GM18499 (cell line): Measurements from ENCODE around the gene PLCH2.

ENCODE experiments used
- ATAC-seq: cut with Tn5 transposase; IDR thresholded peaks from one replicate; pipeline ENCODE4 v1.9.1; 2021; ENCODE audit warnings: moderate number of reproducible peaks; ENCODE audit not compliant: insufficient read depth, unreplicated experiment

Gene PLCH2

DNA sequence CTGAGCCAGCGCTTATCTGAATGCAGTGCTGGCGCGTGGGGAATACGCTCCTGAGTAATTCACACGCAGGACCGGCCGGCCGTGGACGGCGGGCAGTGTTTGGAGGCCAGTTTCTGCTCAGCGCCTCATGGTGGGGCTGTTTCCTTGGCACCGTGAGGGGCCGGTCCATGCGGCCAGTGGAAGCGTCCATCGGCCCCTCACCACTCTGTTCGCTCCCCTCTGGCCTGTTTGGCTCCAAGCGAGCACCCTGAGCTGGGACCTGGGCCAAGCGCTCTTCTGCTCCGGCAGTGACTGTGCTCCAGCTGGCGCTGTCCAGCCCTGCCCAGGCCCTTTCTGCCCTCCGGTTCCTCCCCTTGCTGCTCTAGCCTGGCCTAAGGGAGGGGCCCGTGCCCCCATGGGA lies 16.3 kb upstream of the PLCH2 start:
- no peak for ATAC-seq

DNA sequence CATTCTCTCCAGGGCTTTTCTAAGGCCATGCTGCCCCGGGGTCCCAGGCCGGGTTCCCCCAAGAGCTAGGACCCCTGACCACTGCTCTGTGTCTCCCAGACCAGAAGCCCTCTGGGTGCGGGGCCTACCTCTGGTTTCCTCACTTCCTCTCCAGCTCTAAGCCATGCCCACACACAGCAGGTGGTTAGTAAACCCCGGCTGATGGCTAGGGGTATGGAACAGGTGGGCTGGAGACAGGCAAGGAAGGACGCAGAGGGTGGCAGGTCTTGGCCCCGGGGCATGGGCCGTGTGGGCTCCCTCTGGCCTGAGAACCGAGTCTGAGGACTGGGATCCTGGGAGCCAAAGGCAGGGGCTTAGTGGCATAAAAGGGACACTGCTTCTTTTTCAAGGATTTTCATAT lies 15.9 kb upstream of the PLCH2 start:
- no peak for ATAC-seq

DNA sequence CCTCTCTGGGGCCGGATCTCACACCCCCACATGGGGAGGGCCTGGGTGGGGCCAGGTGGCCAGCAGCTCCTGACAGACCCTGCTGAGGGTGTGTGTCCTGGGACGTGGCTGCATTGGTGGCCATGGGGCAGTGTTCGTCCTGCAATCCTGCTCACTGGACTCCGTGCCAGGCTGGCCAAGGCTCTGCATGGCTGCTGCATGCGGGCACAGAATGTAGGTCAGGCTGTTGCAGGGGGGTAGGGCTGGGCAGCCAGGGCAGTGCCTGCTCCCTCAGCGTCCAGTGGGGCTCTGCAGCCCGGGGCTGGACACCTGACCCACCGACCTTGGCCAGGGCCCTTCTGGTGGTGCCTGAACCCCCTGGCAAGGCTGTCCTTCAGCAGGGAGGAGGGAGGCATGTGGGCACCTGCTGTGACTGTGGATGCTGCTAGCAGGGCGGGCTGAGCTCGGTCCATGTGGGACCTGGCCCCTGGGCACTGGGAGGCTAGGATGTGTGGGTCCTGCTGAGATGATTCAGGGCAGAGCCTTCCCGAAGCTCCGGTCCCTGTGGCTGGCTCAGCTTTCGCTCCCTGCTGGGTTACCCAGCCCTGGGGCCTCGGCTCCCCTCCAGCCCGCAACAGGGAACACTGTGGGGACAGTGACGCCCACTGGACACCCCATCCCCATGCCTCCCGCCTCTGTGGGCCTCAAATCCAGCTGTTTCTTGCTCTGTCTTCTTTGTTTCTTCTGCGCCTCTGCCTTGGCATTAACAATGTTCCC lies 14.9 kb upstream of the PLCH2 start:
- no peak for ATAC-seq

DNA sequence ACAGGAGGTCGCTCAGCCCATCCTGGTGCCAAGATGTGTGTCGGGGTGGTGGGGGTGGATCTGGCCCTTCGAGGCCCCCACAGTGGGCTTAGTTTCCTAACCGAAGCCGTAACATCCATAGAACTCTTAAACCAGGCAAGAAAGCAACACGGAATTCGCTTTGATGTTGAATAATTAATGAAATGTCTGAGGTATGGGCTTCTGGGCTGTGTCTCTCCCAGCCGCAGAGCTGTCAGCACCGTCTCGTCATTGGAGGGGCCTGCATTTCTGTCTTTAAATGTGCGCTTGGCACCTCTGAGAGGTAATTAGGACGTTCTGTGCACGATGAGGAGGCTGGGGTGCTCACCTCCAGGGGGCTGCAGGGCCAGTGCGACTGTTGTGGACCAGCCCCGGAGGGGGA lies 13.3 kb upstream of the PLCH2 start:
- no peak for ATAC-seq

DNA sequence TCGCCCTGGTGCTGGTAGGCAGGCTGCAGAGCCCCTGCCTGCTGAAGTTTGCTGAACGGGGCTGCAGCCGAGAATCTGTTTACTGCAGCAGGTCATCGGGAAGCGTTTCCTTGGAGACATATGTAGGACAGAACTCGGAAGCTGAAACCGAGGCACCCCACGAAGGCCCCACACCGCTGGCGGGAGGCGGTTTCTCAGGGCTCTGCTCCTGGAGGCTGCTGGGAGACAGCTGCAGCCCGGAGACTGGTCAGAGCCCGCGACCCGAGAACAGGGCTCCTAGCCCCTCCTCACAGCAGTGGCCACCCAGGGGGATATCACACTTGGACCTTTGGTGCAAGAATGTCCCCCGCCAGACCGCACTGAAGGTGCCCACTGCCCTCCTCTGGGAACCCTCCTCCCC lies 12.7 kb upstream of the PLCH2 start:
- ATAC-seq = no peak

DNA sequence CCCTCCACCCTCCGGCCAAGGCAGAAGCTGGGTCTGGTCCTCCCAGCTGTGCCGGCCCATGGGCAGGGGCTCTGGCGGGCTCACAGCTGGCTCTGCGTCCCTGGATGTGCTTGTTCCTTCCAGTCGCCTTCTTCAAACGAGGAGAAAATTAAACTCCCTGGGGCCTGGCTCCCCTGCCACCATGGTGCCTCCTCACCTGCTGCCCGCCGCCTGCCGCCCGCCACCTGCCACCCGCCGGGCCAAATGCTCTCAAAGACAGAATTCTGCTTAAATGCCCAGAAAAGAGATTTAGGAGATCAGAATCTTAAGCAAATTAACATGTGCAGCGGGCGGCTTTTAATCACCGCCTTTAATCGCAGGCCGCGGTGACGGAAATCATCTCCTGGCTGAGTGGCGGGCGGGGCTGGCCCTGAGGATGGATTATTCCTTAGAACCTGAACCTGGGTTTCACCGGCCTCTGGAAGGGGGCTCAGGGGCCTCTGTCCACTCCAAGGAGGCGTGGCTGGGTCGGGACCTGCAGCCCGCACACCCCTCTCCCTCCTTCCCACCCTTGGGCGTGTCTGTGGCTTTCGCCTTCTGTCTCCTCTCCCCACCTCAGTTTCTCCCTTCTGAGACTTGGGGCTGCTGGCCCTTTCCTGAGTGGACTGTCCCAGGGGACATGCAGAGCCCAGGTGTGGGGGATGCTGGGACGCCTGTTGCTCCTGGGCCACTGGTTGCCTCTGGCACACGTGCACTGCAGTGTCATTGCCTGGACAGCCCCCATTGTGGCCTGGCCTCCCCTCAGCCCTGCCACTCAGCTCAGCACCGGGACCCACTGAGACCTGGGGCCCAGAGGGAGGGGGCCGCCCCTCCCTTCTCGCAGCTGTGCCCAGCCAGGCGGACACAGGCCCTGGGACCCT lies 10.5 kb upstream of the PLCH2 start:
- no peak for ATAC-seq

DNA sequence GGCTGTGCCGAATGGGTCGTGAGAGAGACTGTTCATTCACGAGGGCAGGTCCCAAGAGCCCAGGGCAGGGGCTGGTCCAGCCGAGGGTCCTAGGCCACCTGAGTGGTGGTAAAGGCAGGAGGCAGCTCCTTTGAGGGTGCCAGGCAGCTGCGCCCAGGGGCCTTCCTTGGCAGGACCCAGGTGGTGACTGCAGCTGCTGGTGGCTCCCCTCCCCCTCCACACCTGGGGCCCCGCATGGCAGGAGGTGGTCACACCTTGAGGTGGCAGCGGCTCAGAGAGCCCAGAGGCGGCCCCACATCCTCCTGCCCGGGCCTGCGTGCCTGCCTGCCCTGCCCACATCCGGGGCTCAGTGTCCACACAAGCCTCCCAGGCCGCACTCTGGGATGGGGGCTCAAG lies 9.8 kb upstream of the PLCH2 start:
- ATAC-seq = no peak

DNA sequence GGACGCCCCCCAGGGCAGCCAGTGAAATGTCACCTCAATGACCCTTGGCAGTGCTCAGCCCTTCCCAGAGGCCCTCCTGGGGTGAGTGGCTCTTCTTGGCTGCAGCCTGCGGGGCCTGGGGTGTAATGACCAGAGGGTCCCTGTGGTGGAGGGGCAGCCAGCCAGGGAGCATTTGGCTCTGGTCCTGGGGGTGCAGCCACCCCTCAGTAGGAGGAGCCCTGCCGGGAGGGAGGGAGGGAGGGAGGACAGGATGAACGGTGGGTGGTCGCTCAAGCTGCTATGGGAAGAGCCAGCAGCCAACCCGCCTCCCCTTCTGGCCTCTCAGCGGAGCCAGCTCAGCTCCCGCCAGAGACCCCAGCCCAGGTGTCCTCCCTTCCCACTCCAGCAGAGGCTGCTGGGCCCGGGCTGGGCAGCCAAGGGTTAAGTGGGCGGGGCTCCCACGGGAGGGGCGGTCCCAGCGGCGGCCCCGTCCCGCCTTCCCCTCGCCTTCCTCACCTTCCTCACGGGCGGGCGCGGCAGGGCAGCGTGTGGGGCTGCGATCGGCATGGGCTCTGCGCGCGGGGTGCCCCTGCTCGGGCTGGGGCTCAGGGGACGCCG lies 9.0 kb upstream of the PLCH2 start:
- ATAC-seq = no peak

DNA sequence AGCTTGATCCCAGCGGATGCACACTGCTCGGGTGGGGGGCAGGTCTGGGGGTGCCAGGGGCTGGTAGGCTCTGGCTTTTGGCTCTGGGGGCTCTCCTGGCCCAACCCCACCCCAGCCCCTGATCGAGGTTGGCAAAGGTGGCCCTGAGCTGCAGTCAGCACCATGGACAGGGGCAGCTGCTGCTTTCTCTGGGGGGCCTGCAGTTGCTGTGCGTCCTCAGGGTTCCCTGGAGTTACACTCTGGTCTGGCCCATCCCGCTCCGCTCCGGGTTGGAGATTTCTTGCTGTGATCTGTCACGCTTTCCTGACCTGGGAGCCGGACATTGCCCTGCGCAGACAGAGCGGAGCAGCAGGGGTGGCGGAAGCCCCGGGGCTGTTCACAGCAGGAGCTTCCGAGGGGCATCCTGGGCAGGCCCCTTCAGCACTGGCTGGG lies 8.0 kb upstream of the PLCH2 start:
- ATAC-seq = no peak

DNA sequence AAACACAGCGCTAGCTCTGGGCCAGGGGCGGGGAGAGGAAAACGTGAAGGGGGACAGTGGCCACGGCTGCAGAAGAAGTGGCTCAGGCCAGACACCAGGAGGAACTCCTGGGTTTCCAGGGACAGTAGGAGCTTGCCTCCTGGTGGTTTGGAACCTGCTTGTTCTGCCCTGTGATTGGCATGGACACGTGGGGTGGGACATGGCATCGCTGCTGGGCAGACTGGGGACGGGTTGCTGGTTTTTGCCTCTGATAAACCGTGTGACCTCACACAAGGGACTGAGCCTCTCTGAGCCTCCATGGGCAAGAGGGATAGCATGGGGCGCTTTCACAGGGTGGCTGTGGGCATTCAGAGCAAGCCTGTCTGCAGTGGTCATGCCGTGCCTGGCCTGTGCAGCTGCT lies 7.5 kb upstream of the PLCH2 start:
- ATAC-seq = no peak

DNA sequence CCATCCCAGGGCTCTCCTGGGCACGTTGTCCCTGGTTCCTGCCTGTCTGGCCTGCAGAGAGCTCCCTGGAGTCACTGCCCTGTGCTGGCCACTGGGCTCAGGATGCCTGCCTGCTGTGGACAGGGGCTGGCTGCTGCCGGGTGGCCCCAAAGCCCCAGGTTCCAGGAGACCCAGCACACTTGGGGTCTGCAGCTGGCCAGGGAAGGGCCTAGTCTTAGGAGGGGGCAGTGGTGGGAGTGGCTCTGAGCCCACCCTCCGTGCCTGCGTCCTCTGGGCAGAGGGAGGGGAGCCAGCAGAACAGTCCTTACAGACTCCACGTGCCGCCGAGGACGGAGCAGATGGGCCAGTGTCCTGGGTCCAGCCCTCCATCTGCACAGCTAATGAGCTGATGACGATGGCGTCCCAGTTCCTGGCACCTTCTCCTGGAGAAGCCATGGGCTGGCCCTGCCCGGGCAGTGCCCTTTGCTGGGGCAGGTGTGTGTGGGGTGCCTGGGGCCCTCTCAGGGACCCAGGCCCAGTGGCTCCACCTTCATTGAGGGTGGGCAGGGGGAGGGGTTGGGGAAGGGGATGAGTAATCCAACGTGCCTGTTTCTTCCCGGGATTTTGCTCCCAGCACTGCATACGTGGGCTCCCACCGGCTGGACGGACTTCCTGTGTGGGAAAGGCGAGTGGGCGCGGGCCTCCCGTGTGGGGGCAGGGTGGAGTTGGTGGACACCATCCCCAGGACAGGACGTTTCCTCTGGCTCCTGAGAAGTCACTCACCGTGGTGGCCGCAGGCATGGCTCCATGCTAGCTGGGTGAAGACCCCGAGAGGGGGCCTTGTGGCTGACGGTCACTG lies 6.8 kb upstream of the PLCH2 start:
- no peak for ATAC-seq

DNA sequence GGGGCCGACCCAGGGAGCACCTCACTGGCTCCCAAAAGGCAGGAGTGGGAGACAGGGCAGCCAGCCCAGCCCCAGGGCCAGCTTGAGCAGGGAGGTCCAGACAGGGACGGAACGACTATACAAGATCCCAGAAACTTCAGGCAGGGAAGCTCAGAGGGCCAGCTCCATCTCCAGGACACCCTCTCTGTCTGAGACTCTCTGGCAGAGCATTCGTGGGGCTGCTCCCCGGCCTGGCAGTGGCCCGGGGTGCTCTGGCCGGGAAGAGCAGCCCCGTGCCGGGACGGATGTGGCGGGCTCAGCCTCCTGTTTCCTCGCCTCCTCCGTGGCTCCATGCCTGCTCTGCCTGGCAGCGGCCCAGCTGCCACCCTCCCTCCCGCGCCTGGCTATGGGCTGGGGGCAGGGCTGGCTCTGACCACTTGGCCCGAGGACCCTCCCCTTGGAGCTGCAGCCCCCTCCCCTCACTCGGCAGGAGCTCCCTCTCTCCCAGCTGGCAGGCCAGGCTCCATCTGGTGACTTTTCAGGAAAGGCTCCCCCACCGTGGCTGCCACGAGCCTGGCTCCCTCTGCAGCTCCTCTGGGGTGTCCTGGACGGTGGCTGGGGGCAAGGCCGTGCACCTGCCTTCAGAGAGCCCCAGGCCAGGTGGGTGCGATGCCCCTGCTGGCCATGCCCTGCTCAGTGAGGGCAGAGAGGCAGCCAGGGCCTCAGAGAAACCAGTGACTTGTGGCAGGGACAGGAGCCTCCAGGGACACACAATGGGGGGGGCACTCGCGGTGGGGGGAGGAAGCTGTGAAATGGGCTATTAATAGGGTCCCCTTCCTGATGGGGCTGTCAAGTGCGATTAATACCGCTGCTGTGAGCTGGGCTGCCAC lies 5.6 kb upstream of the PLCH2 start:
- ATAC-seq = no peak

DNA sequence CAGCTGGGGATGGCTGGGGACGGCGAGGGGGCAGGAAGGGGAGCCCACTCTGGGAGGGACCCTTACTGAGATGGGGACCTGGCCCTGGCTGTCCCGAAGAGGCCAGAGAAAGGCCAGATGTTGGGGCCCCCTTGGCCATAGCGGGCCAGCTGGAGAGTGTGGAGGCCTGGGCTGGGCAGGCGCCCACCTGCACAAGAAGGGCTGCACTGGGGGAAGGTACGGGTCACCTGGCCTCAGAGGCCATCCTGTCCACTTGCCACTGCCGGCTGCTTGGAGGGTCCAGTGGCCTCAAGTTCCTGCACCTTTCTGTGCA lies 5.0 kb upstream of the PLCH2 start:
- ATAC-seq = no peak

DNA sequence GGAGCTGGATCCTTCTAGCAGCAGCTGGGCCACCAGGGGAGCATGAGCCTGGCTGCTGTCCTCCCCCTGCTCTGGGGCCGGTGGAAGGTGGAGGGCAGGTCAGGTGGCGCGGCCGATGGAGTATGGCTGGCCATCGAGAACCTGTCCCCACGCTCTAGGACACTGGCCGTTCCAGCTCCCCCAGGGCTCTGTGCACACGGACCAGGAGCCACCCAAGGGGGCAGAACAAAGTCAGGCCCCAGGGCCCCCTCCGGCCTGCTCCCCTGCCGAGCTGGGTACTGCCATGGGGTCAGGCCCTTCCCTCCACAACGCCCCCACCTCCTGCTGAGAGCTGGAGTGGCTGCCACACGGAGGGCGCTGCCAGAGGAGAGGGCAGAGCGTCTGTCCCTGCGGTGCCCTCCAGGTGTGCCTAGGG lies 4.5 kb upstream of the PLCH2 start:
- no peak for ATAC-seq

DNA sequence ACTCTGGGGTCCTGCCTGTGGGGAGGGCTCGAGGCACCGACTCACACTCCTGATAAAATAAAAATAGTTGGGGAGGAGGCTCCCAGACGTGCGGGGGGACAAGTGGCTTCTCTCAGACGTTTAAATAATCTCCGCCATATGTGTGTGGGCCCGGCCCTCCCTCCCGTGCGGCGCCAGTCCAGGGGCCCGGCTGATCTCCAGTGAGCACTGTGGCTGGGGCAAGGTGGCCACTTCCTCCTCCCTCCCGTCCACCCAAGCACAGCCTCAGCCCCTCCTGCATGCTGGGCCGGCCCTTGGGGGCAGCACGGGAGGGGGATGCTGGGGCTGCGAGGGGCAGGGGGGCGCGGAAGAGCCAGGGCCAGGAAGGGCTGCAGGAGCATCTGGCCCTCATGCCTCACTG lies 4.0 kb upstream of the PLCH2 start:
- no peak for ATAC-seq

DNA sequence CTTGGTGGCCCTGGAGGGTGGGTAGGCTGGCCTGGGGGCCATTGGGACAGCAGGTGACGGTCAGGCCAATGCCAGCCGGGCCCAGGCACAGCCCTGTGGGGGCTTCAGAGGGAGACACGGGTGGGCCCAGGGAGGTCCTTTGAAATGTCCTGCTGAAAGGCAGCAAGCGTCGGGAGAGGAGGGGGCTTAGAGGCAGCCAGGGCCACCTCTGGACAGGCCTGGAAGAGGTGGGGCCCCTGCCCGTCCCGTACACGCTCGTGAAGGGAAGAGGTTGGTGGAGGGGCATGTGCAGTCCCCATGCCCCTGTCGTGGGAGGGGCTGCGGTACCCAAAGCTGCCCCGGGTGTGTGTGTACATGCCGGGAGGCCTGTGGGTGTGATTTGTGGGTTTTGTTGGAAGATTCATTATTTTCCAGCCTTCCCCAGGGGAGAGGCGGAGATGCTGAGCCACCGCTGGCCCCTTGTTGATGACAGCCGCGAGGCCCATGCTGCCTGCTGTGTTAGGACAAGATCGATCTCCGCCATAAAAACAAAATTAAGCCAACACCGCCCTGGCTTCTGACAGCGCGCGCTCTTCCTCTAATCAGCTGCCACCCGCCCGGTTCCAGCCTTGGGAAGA lies 3.4 kb upstream of the PLCH2 start:
- no peak for ATAC-seq

DNA sequence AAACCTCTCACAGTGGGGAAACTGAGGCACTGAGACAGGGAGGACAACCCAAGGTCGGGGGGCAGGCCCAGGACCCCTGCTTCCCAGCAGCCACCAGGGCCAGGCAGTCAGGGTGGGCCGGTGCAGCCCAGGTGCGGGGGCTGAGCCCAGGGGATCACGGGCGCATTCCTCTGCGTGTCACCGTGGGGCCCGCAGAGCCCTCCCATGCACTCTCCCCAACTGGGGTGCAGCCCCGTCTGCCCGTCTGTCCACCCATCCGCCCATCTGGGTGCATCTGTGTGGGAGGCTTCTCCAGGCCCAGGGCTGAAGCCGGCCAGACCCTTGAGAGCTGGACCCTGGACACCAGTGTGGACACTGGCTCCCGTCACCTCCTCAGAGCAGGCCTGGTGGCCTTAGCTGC lies 2.9 kb upstream of the PLCH2 start:
- ATAC-seq = no peak

DNA sequence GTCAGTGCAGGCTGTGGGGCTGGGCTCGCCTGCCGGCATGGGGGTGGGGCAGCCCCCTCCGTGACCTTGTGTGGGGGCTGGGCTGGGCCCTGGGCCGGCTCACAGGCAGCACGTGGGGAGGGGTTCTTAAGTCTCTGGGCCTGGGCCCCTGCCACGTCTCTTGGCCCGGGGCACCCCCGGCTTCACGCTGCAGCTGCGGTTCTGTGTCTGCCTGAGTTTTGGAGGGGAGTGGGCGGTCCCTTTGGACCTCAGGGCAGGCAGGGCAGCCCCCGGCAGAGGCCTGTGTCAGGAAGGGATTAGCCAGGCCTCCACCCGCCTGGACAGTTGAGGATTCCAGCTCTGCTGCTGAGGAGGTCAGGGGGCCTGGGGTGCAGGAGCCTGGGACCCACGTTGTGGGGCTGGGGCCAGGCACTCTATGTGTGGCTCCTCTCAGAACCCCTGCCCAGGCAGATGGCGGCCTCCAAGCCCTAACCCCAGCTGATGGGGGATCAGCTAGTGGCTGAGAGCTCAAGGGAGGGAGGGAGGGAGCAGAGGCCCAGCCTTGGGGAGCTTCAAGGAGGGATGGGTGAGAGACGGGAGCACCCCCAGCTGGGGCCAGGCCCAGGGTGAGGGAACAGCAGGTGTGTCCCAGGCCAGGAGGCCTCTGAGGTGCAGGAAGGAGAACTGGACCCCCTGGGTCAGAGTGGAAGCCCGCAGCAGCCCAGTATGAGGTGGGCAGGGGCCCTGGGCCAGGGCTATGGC lies 1.8 kb upstream of the PLCH2 start:
- no peak for ATAC-seq

DNA sequence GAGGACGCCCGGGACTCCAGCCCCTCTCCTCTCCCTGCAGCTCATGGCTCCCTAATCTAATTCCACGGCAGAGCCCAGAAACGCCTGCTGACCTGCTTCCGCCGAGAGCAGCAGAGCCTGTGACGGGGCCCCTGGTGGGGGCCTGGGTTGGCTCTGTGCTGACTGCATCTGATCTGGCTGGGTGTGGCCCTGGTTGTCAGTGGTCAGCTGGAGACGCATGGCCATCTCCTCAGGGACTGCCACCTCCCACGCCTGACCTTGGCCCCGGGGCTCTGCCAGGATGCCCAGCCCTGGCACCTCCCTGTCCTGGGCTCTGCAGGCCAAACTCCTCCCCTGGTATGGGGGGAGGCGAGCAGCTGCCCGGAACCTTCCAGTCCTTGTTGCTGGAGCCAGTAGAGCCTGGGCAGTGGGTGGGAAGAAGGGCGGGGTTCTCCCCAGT lies 1.1 kb upstream of the PLCH2 start:
- ATAC-seq = no peak
